HepG2 (cell line): ENCODE results near the gene PRCD. TPM values are rescaled to one million over a fixed set of nuclear protein-coding genes. Genes with fewer than 3 reads are reported as not detected.

ENCODE experiments used
- AGO1 ChIP-seq: fragments of 200-400 bp; formaldehyde crosslinking; IDR thresholded peaks from 2 replicates; pipeline ENCODE4 v1.6.1; 2017; ENCODE audit warnings: mild to moderate bottlenecking, low read depth, low read length, moderate library complexity; ENCODE audit not compliant: poor library complexity, severe bottlenecking
- ATM ChIP-seq: fragments of 450-650 bp; IDR thresholded peaks from 2 replicates; pipeline ENCODE4 v1.7.1; 2017; ENCODE audit warnings: mild to moderate bottlenecking, borderline replicate concordance
- GATAD2A ChIP-seq: IDR thresholded peaks from 2 replicates; pipeline ENCODE4 v1.6.1; 2016
- HIC2 ChIP-seq: sonication (generic); formaldehyde crosslinking; IDR thresholded peaks from 2 replicates; pipeline ENCODE4 v1.9.0; 2022; ENCODE audit warnings: low read depth, missing genetic modification reagents
- MTA1 ChIP-seq: sonication (generic); formaldehyde crosslinking; IDR thresholded peaks from 2 replicates; pipeline ENCODE4 v1.4.0; 2020; ENCODE audit warnings: missing genetic modification reagents, mild to moderate bottlenecking, borderline replicate concordance
- NAIF1 ChIP-seq: sonication (generic); formaldehyde crosslinking; IDR thresholded peaks from 2 replicates; pipeline ENCODE4 v1.5.0; 2020; ENCODE audit warnings: mild to moderate bottlenecking, missing genetic modification reagents, borderline replicate concordance
- RFXANK ChIP-seq: IDR thresholded peaks from 2 replicates; pipeline ENCODE4 v1.6.1; 2016
- SIX4 ChIP-seq: sonication (generic); formaldehyde crosslinking; IDR thresholded peaks from 2 replicates; pipeline ENCODE4 v1.4.0; 2020; ENCODE audit warnings: missing genetic modification reagents
- SOX13 ChIP-seq, 3 experiments: fragments of 450-650 bp in 1 of 3; sonication (generic) in 1 of 3; formaldehyde crosslinking in 1 of 3; IDR thresholded peaks in 2 of 3; conservative IDR thresholded peaks in 1 of 3; 2 replicates each; pipeline versions ENCODE4 v1.5.0 to v1.6.1; 2016 to 2020; ENCODE audit warnings: antibody characterized with exemption in 1 of 3, mild to moderate bottlenecking in 1 of 3, missing compliant biosample characterization in 1 of 3, missing genetic modification reagents in 1 of 3, moderate library complexity in 1 of 3
- YEATS2 ChIP-seq: sonication (generic); formaldehyde crosslinking; IDR thresholded peaks from 2 replicates; pipeline ENCODE4 v1.4.0; 2020; ENCODE audit warnings: missing genetic modification reagents, borderline replicate concordance
- ZBTB8A ChIP-seq: sonication (generic); formaldehyde crosslinking; IDR thresholded peaks from 2 replicates; pipeline ENCODE4 v1.4.0; 2020; ENCODE audit warnings: mild to moderate bottlenecking, low read depth, missing genetic modification reagents, borderline replicate concordance
- ZMYM3 ChIP-seq: sonication (generic); formaldehyde crosslinking; IDR thresholded peaks from 2 replicates; pipeline ENCODE4 v1.5.1; 2020; ENCODE audit warnings: mild to moderate bottlenecking, missing genetic modification reagents
- ZNF160 ChIP-seq: sonication (generic); formaldehyde crosslinking; IDR thresholded peaks from 2 replicates; pipeline ENCODE4 v1.8.0; 2022; ENCODE audit warnings: mild to moderate bottlenecking, inconsistent platforms, missing genetic modification reagents
- ZNF235 ChIP-seq: sonication (generic); formaldehyde crosslinking; IDR thresholded peaks from 2 replicates; pipeline ENCODE4 v1.8.1; 2023; ENCODE audit warnings: mild to moderate bottlenecking, missing genetic modification reagents, borderline replicate concordance
- ZNF431 ChIP-seq: sonication (generic); formaldehyde crosslinking; IDR thresholded peaks from 2 replicates; pipeline ENCODE4 v1.9.0; 2022; ENCODE audit warnings: missing genetic modification reagents, low read depth, mild to moderate bottlenecking, borderline replicate concordance
- ZNF574 ChIP-seq: sonication (generic); formaldehyde crosslinking; IDR thresholded peaks from 2 replicates; pipeline ENCODE4 v1.4.0; 2020; ENCODE audit warnings: missing genetic modification reagents
- polyA plus RNA-seq, 8 experiments: library from polyadenylated mRNA; depleted of rRNA in 3 of 8; stranded (reverse) in 7 of 8; unstranded in 1 of 8; fragments of >200 nt; fragmentation: Illumina TruSeq in 4 of 8; extraction: Trizol in 4 of 8; gene quantifications; 2 replicates each; pipeline versions ENCODE4 v1.2.1 to v1.2.3, GENCODE V29; 2011 to 2016; ENCODE audit warnings: low read depth in 4 of 8, missing spikeins in 1 of 8, mixed read lengths in 1 of 8; ENCODE audit not compliant: insufficient read depth in 1 of 8
- total RNA-seq, 5 experiments: library from RNA; depleted of rRNA; stranded (reverse); fragments of >200 nt; fragmentation: Illumina TruSeq; extraction: Trizol; gene quantifications; 2 replicates each; pipeline ENCODE4 v1.2.3, GENCODE V29; 2016; ENCODE audit warnings: low read depth in 1 of 5
- TF ChIP-seq, protein P1 (sequence below): sonication (generic); formaldehyde crosslinking; IDR thresholded peaks from 2 replicates; pipeline ENCODE4 v1.4.0; 2020; ENCODE audit warnings: mild to moderate bottlenecking, missing genetic modification reagents

PRCD gene
- total and polyA plus RNA-seq, 2 of the 13 experiments (the other 11 are each of a cell fraction or from before 2014, with no cell fraction given), result 0.51 TPM; not detected in 1

DNA sequence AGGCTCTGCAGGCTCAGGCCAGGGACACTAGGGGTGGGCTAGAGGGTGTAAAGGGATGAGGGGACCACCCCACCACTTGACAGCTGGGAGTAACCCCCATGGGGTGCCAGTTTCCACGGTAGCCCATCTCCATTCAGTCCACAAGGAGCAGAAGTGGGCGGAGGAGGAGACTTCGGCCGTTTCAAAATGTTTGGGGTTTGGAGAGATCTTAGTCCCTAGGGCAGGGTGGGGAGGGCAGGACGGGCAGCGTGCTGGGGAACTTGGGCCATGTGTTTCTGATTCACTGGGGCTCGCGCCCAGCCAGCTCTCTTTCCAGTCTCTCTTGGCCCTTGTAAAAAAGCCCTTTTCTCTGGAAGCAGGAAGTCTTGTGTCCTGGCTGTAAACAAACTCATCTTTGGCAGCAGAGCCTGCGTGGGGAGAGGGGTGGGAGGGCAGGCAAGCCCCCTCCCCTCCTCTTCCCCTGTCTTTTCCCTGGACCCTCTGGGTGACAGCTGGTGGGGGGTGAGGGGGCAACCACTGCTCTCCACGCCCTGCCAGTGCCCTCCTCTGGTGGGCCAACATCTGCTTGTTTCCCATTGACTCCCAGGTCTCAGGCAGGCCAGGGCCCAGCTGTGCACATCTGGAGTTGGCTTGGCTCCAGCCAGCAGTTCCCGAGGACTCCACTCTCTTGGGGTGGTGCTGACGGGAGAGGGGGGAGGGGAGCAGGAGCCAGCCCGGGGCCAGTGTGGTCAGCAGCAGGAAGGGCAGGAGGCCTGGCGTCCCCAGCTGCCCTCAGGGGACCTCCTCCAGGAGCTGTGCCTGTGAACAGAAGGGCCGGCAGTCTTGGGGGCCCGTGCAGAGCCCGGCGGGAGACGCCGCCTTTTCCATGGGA, 10.4 kb upstream of the PRCD start (continued):
- TF ChIP-seq RFXANK (CRISPR knock-in tag) (no peak), SOX13 (IDR thresholded peaks at IDR 0.05) (no peak), SOX13 (CRISPR knock-in tag; conservative IDR thresholded peaks at IDR 0.05 in 1 of 2, IDR thresholded peaks at IDR 0.05 in 1 of 2) (0 out of 4 replicates have a peak, but pooled peaks of 1 of the 2 experiments have one; percentile 15), ZNF160 (CRISPR knock-in tag) (no peak), ZNF235 (CRISPR knock-in tag) (no peak), ZNF574 (CRISPR knock-in tag) (peak; percentile 55), YEATS2 (CRISPR knock-in tag) (0 out of 2 replicates have a peak, but pooled peaks have one; percentile 11), ZMYM3 (CRISPR knock-in tag) (peak; percentile 62; the same call in 1 of the 2 replicates), SIX4 (no peak), ZNF431 (0 out of 2 replicates have a peak, but pooled peaks have one; percentile 9), HIC2 (CRISPR knock-in tag) (peak; percentile 20; the same call in 1 of the 2 replicates), ATM (no peak), NAIF1 (no peak), ZBTB8A (CRISPR knock-in tag) (no peak), GATAD2A (CRISPR knock-in tag) (peak; percentile 73), AGO1 (peak; percentile 28), MTA1 (CRISPR knock-in tag) (peak; percentile 76; the same call in 1 of the 2 replicates)
- TF ChIP-seq, protein P1, sequence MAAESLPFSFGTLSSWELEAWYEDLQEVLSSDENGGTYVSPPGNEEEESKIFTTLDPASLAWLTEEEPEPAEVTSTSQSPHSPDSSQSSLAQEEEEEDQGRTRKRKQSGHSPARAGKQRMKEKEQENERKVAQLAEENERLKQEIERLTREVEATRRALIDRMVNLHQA, result no peak
